Spleen (tissue), 7 donors: ENCODE measurements around the gene GMCL1.

Experiments
- POLR2AphosphoS5 ChIP-seq, 3 donors: sonication (generic); formaldehyde crosslinking; IDR thresholded peaks; one replicate each; pipeline ENCODE4 v1.5.1; 2017; ENCODE audit warnings: antibody characterized with exemption in 3 of 3
- TF ChIP-seq, protein P1 (sequence below), 11 experiments: fragments of 200-600 bp in 7 of 11; fragments of 450-650 bp in 4 of 11; sonication (generic) in 4 of 11; IDR thresholded peaks in 8 of 11; conservative IDR thresholded peaks in 3 of 11; 1 replicate in 7 of 11; 2 replicates in 4 of 11; pipeline versions ENCODE4 v1.4.0 to v1.8.0; 2016 to 2021; ENCODE audit warnings: antibody characterized with exemption in 11 of 11, inconsistent platforms in 4 of 11, mild to moderate bottlenecking in 1 of 11
- donor health status: DM: no; HTN: no; CAD: no; lungs with moderate emphysema.
- donor health status: DM: no; HTN: no; CAD: no.
- donor health status: DM: no; HTN: no; CAD: no.

- TF ChIP-seq, protein P1, sequence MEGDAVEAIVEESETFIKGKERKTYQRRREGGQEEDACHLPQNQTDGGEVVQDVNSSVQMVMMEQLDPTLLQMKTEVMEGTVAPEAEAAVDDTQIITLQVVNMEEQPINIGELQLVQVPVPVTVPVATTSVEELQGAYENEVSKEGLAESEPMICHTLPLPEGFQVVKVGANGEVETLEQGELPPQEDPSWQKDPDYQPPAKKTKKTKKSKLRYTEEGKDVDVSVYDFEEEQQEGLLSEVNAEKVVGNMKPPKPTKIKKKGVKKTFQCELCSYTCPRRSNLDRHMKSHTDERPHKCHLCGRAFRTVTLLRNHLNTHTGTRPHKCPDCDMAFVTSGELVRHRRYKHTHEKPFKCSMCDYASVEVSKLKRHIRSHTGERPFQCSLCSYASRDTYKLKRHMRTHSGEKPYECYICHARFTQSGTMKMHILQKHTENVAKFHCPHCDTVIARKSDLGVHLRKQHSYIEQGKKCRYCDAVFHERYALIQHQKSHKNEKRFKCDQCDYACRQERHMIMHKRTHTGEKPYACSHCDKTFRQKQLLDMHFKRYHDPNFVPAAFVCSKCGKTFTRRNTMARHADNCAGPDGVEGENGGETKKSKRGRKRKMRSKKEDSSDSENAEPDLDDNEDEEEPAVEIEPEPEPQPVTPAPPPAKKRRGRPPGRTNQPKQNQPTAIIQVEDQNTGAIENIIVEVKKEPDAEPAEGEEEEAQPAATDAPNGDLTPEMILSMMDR (IDR thresholded peaks at IDR 0.05 in 8 of 11, conservative IDR thresholded peaks at IDR 0.05 in 3 of 11), result no peak
- no peak for TF ChIP-seq POLR2AphosphoS5 (IDR thresholded peaks at IDR 0.05)
These were observed 6.9 kb downstream of the GMCL1 start for GRCh38 chr2:69836316-69836715.
